ENCODE data around the gene GRIP2.

GRIP2 gene

DNA sequence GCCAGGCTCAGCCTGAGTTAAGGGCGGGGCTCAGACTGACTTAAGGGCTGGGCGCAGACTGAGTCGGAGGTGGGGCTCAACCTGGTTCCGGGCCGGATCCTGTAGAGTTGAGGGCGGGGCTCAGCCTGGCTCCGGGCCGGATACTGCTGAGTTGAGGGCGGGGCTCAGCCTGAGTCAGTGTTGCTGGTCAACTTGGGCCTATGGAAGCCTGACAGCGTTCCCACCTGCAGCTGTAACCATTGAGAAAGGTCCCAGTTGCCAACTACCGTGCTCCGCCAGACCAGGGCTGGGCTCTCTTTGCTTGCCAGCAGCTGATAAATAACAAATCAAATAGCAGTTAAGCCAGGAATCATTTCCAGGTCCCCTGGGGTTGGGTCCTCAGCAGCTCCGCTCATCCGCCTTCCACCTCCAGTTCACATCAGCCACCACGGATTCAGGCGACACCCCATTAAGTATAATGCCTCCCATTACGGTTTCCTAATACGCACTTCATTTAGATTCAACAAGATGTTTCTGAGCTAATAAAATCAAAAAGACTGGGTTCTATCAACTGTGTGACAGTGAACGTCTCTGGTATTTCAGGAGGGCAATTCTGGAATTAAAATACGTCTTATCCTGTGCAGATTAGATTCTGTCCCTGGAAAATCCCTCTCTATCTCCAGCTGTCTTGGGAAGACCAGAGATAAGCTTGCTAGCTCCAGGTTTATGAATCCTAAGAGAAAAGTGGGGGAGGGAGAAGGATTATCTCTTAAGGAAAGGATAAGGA lies 7.3 kb downstream of the GRIP2 start:
- TF ChIP-seq MAX (IDR thresholded peaks at IDR 0.05; ENCODE audit: low read depth, low read length) (no peak), POLR2A (IDR thresholded peaks at IDR 0.05; ENCODE audit: extremely low read depth, insufficient read length) (no peak), MYC (IDR thresholded peaks at IDR 0.05; ENCODE audit: low read depth, low read length) (no peak)
- TF ChIP-seq, protein P1, sequence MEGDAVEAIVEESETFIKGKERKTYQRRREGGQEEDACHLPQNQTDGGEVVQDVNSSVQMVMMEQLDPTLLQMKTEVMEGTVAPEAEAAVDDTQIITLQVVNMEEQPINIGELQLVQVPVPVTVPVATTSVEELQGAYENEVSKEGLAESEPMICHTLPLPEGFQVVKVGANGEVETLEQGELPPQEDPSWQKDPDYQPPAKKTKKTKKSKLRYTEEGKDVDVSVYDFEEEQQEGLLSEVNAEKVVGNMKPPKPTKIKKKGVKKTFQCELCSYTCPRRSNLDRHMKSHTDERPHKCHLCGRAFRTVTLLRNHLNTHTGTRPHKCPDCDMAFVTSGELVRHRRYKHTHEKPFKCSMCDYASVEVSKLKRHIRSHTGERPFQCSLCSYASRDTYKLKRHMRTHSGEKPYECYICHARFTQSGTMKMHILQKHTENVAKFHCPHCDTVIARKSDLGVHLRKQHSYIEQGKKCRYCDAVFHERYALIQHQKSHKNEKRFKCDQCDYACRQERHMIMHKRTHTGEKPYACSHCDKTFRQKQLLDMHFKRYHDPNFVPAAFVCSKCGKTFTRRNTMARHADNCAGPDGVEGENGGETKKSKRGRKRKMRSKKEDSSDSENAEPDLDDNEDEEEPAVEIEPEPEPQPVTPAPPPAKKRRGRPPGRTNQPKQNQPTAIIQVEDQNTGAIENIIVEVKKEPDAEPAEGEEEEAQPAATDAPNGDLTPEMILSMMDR (IDR thresholded peaks at IDR 0.05; ENCODE audit: low read depth, low read length) = no peak
- no peak for DNase-seq (ENCODE audit: low read depth)
- H3K4me3 ChIP-seq (ENCODE audit: low read depth, low read length) = no peak overlapping the region

DNA sequence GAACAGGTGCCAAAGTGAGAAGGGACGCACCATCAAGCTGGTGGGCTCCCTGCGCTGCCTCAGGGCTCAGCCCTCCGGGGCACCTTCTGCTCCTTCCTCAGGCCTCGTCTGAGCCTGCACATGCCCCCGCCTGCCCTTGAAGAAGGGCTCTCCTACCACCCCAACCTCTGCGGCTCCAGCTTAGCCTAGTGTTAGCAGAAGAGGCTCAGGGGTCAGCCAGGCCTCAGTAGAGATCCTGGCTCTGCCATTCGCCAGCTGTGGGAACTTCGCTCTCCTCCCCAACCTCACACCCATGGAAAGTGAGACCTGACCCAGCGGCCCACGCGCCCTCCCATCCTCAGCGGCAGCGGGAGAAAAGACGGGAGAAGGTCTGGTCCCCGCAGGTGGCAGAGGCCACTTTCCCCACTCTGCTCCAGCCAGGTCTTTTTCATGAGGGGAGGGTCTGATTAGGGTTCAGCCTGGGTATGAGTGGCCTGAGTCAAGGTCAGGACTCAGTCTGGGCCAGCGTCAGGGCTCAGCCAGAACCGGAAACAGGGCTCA lies 8.2 kb downstream of the GRIP2 start:
- no peak overlapping the region for H3K4me3 ChIP-seq (ENCODE audit: low read depth, low read length)
- TF ChIP-seq MYC (IDR thresholded peaks at IDR 0.05; ENCODE audit: low read depth, low read length) (no peak), MAX (IDR thresholded peaks at IDR 0.05; ENCODE audit: low read depth, low read length) (no peak), POLR2A (IDR thresholded peaks at IDR 0.05; ENCODE audit: extremely low read depth, insufficient read length) (no peak)
- TF ChIP-seq, protein P1 (IDR thresholded peaks at IDR 0.05; ENCODE audit: low read depth, low read length) = no peak

GRCh38 chr3:14528081-14528480 lies 12.1 kb downstream of the GRIP2 start:
- TF ChIP-seq MAX (IDR thresholded peaks at IDR 0.05; ENCODE audit: low read depth, low read length) (no peak), POLR2A (IDR thresholded peaks at IDR 0.05; ENCODE audit: extremely low read depth, insufficient read length) (no peak), MYC (IDR thresholded peaks at IDR 0.05; ENCODE audit: low read depth, low read length) (no peak)
- TF ChIP-seq, protein P1 (IDR thresholded peaks at IDR 0.05; ENCODE audit: low read depth, low read length) = no peak
- DNase-seq (ENCODE audit: low read depth) = no peak
- no peak overlapping the region for H3K4me3 ChIP-seq (ENCODE audit: low read depth, low read length)

More for the DNA sequence above, 8.2 kb downstream of the GRIP2 start:
- DNase-seq (ENCODE audit: low read depth) = no peak

DNA sequence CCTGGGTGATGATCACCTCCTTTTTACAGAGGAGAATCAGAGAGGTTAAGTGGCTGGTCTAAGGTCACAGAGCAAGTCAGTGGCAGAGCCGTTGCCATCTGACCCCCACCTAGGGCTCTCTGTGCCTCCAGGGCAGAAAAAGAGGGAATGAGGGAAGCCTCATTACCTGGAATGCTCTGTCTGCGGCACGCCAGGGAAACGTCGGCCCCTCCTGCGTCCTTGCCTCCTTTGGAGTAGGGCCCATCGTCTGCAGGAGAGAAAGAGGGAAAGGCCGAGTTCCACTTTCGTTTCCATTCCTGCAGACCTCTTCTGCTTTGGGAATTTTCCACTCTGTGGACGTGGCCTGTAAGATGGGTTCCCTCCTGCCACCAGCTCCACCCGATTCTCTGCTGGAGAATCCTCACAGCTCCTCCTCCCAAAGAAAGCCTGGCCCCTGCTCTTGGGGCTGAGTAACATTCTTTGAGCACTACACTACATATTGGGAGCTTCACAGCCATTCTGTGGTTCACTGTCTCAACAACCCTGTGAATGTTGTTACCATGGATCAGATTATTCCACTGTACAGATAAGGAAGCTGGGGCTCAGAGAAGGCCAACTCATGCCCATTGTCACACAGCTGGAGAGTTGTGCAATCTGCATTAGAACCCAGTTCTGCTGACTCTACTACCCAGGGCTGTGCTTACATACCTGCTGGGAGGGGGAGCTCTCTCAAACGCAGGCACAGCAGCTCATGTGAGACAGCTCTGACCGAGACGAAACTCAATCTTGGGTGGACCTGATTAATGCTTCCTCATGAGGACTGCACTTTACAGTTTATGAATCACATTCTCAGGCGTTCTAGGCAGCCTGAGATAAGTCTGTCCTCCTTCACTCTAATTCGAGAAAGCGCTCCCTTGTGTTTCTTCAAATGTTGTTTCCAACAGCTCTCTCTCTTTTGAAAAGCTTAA lies 14.2 kb downstream of the GRIP2 start:
- DNase-seq (ENCODE audit: low read depth) = no peak
- no peak for TF ChIP-seq MYC (IDR thresholded peaks at IDR 0.05; ENCODE audit: low read depth, low read length)
- TF ChIP-seq, protein P1 (IDR thresholded peaks at IDR 0.05; ENCODE audit: low read depth, low read length) = no peak
- TF ChIP-seq POLR2A (IDR thresholded peaks at IDR 0.05; ENCODE audit: extremely low read depth, insufficient read length) = no peak
- no peak for TF ChIP-seq MAX (IDR thresholded peaks at IDR 0.05; ENCODE audit: low read depth, low read length)
- no peak overlapping the region for H3K4me3 ChIP-seq (ENCODE audit: low read depth, low read length)

- TF ChIP-seq, protein P1 (IDR thresholded peaks at IDR 0.05; ENCODE audit: low read depth, low read length) = no peak
- TF ChIP-seq MYC (IDR thresholded peaks at IDR 0.05; ENCODE audit: low read depth, low read length) (no peak), POLR2A (IDR thresholded peaks at IDR 0.05; ENCODE audit: extremely low read depth, insufficient read length) (no peak), MAX (IDR thresholded peaks at IDR 0.05; ENCODE audit: low read depth, low read length) (no peak)
- no peak for DNase-seq (ENCODE audit: low read depth)
- no peak overlapping the region for H3K4me3 ChIP-seq (ENCODE audit: low read depth, low read length)
These were observed 15.1 kb downstream of the GRIP2 start for GRCh38 chr3:14524920-14525660.
